ENCODE results near the gene FOXP1.

FOXP1 gene

DNA sequence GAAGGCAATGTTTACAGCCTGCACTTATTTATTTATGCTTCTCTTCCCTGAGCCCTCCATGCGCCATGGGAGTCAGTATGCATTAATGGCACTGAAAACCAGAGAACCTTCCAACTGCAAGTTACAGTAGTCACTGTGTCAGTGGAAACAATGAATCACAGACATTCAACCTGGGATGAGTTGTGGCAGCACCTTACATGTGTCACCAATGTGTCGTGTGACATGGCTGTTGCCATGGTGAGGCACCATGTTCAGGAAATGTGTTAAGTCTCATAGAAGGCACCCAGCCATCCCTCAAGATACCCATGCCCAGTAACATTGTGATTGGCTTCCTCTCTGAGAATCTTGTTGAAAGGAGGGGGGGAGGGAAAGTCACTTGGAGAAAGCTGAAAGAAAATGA lies 105.0 kb downstream of the FOXP1 start:
- DNase-seq, result no peak

DNA sequence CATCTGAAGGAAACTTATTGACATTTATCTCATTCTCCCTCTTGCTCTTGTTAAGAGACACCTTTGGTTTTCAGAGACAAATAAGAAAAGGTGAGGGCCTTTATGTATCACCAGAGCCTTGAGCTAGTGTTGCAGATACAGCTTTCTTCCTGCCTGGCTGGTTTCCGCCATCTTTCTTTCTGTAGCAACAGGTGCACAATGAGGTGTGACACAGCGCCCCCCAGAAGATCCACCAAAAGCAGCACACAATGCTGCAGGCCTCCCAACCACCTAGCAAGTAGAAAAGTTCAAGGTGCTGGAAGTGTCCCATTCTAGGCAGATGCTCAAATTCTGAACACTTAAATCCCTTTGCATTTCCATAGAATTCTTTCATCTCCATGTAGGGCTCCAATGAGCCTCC lies 106.6 kb downstream of the FOXP1 start:
- no peak for DNase-seq

DNA sequence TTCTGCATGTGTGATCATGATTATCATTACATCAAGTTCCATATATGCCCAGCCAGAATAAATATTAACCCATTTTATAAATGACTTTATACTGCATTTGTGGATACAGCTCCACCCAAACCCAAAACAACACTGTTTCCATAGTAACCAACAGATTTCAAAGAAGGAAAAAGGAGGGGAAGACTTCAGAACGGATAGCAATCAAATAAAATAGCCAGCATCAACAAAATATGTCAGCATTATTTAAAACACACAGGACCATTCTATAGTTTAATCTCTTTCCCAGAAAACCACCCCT lies 114.4 kb downstream of the FOXP1 start:
- DNase-seq, result no peak

DNA sequence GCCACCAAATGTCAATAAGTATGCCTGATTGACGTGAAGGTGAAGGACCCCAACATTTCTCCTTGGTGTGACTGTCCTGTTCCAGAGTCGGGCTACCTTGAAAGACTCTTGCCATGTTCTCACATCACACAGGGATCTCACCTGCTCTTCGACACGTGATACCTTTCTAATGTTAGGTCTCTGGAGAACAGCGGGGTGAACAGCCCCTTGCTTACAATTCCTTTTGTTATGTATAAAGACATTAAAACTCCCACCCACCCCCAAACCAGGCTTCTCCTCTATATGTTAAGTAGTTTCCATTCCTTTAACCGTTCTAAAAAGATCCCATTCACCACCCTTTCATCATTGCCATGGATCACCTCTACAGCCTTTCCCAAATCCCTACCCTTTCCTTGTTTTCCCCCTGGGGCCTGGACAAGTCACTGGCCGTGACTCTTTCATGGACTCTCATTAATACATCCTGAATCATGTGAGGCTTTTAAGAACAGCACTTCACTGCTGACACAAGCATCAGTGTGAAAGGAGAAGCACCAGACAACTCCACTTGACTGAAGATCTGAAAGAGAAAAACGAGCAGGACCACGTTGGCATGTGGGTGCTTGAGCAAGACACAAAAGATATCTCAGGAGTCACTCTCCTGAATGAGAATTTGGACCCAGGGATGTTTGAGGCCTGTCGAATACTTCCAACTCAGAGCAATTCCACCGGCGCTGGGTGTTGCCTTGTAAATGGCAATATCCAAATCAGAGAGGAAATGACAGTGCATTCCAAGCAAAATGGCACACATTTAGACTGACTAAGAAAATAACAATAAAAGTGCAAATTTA lies 115.0 kb downstream of the FOXP1 start:
- no peak for DNase-seq

DNA sequence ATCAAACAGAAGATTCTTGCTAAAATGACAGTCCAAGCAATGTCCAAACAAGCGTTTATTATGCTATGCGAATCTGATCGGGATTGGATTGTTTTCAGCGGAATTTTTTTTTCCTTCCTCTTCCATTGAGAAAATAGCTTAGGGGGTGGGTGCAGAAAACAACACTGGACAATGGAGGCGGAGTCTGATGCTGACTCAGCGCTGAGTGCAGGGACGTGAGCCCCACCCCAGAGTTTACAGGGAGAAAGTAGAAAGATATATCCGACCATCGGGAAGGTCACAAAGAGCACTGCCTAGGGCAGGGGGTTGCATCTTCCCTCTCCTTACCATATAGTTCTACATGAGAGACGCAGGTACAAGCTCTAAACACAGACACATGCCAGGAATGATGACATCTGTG lies 117.0 kb downstream of the FOXP1 start:
- peak; percentile 60 for DNase-seq

DNA sequence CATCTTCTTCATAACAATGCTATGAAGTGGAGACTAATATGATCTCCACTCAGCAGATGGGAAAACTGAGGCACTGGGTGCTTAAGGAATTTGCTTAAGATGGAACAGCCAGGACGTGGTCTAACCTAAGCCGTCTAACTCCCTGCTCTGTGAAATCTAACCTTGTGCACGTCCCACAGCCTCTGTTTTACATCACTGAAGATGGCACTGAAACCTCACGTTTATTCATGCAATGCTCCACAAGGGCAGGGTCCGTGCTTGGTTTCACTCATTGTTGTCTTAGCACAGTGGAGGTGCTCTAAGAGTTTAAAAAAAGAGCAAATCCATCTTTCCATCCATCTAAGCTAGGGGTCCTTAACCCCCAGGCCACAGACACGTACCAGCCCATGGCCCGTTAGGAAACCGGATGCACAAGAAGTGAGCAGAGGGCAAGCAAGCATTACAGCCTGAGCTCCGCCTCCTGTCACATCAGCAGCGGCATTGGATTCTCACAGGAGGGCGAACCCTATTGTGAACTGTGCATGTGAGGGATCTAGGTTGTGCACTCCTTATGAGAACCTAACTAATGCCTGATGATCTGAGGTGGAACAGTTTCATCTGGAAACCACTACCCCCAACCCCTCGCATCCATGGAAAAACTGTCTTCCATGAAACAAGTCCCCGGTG lies 118.0 kb downstream of the FOXP1 start:
- DNase-seq, result no peak

DNA sequence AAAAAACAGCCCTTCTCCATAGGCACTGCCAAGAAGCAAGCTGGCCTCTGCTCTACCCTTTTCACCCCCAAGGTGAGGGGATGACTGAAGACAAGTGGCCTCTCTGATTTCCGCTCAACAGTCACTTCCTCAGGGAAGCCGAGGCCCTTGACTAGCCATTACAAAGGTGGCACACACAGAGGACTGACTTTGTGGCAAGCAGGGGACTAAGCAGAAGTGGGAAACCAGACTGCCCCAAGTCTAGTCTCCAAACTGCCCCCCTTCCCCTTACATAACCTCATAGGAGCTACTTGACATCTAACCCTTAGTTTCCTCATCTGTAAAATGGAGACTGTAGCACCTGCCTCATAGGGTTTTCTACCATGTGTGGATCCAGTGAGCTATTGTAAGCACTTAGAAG lies 118.9 kb downstream of the FOXP1 start:
- no peak for DNase-seq

DNA sequence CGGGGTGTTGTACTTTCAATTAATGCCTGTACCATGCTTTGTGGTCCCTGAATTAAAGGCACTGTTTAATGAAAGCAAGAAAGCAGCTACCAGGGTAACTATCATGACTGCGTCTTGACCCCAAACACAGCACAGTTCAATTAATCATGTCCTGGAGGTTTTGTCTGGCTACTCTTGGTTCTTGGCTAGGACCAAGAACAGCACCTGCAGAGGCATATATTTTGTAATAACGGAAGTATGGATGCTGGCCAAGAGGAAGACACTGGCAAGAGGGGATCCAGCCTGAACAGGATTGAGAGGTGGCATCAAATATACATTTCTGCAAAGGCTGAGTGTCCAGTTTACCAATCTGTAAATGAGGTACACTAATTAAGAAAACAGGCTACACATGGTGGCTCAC lies 119.9 kb downstream of the FOXP1 start:
- DNase-seq, result no peak

DNA sequence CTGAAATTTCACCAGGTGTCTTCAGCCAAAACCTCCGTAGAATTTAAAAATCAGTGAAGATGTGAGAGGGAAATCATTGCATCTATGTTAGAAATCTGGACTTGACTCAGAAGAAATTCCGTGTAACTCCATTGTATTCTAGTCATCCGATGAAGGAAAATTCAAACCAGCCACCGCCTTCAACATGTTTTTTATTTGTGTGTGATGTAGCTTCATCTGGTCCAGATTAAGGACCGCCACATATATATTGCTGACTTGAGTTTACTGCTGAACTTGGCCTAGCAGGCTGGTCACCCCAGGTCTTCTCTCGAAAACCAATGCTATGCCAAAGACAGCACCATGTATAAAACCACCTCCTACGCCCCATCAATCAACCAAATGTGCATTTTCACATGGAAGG lies 120.9 kb downstream of the FOXP1 start:
- no peak for DNase-seq

DNA sequence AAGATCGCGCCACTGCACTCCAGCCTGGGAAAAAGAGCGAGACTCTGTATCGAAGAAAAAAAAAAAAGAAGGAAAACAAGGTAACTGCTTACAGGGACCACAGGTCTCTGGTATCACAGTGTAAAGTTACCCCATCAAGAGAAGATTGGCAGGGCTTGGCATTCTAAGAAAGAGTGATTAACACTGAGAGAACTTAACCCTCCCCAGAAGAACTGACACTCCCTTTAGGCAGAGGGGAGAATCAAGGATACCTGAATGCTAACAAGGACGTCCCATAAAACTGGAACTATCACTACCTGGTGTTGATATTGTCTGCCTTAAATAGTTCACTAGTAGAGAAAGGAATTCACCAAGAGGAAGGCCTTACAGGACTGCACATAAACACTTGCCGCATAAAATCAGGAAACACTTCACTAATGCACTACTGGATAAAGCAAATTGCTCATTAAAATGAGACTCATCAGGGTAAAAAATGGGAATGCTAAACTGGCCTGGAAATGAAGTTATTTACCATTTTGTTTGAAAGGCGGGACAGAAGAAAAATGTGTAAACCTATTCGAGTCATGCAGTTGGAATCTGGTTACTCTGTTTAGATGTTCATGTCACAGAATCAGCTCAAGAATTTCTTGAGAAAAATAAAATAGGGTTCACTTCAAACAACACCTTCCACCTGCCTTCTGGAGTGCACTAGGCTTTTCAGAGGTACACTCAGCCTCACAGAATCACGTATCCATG lies 121.6 kb downstream of the FOXP1 start:
- no peak for DNase-seq

DNA sequence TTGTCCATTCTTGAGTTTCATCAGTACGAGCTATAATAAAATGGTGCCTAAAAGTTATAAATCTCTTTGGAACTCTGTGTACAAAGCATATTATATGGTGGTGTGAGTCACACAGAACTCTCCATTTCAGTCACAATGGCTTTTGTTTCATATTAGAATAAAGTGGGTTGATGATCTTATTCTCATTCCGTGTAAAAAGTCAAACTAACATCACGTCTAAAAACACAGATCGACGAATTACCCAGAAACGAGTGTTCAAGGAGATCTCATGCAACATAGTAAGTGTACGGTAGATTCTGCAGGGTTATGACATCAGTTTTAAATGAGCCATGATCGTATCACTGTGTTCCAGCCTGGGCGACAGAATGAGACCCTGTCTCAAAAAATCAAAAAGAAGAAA lies 122.4 kb downstream of the FOXP1 start:
- no peak for DNase-seq

DNA sequence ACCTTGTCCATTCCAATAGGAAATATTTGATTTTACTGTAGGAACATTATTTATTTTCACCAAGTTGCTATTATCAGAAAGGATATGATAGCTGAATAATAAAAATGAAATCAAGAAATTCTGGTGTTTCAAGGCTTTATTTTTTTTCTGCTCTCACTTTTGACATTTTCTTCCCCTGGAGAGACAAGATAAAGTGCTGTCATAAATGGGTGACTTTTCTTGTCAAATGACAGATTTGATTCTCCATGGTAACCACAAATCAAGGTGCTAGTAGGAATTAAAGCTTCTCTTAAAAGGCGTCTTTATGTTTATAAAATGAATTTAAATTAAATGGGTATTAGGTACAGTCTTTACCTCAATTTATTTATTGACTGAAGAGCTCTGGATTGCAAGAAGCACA lies 124.6 kb downstream of the FOXP1 start:
- no peak for DNase-seq

DNA sequence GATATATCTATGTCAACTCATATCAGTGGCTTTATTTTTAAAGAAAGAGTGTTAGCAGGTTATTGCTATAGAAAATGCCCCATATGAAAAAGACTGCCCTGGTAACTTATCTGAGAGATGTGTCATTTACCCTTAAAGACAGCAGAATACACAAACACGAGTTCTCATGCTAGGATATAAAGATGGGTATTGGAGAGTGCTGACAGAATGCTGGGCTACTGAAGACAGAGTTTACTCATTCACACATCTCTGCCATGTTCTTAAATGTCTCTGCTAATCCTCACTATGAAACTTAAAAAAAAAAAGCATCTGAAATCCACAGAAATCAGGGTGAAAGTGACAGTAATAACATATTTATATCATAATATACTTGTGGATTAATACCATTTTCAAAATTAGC lies 126.7 kb downstream of the FOXP1 start:
- no peak for DNase-seq

DNA sequence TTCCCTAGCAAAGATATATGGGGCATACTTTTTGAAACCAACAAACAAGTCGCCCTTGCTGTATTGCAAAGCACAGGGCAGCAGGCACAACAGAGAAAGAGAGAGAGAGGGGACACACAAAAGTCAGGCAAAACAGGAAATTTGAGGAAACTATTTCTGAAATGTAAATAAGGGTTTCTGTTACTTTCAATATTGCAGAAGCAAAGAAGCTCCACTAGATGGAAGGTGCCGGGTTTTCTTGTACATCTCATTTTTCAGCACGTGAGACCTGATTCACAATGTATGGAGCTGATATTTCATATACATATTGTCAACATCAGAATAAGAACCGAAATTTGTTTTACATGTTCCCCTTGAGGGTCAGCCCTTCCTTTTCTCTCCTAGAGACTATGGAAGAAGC lies 127.4 kb downstream of the FOXP1 start:
- DNase-seq, result no peak

DNA sequence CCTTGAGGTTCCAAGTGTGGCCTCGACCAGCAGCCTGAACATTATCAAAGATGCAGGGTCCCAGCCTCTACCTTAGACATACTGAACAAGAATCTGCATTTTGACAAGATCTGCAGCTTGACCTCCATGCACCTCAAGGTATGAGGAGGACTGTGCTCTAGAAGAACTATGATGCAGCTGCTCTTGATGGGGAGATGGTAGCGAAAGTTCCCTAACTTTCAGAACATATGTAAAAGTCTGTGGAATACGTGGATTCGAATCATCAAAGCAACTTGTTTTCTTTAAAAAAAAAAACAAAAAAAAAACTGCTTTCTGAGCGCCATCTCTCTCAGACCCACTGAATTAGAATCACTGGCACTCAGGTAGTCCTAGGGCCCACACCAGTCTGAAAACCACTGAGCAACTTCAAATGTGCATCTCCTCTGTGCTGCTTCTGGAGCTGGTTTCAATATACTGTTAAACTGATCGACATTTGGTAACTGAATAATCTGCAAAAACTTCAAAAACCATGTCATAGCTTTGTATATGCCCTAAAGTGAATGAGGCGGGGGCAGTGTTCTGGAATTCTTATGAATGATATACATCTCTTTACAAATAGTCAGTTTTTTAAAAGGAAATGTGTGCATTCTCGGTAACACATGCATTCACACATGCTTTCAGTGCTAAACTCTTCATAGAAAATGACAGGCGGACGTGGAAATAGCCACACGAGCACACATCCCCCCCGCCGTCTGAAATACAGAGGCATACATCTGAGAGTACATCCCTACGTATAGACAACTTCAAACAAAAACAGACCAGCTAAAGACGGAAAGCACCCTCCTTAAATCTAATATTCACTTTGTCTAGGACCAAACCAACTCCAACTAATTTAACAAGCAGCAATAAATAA lies 128.8 kb downstream of the FOXP1 start:
- no peak for DNase-seq

DNA sequence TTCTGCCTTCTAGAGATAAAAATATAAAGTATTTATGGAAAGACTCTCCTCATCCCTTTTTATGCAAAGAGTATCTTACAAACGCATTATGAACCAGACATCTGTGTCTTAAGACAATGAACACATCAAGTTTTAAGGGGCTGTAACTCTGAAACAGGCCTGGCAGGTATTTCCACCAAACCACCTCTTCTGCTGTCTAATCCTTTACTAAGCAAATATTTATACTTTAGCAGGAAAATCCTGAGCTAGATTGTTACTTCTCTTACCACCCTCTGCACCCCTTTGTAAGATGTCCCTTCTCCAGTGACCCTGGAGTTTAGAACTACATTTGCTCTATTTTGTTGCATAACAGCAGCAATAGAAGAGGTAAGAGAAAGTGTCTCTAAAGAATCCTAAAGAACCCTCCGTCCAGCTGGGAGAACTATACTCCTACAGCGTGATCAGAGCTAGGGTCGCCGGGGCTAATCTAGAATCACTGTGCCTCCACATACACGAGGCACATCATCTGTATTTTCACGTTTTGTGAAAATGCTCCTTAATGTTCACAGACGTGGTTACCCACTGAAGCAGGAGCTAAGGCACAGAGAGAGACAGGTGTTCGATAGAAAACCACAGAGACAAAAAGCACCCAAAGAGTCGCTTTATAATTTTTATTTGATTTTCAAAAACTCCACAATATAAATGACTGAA lies 129.6 kb downstream of the FOXP1 start:
- DNase-seq, result no peak

DNA sequence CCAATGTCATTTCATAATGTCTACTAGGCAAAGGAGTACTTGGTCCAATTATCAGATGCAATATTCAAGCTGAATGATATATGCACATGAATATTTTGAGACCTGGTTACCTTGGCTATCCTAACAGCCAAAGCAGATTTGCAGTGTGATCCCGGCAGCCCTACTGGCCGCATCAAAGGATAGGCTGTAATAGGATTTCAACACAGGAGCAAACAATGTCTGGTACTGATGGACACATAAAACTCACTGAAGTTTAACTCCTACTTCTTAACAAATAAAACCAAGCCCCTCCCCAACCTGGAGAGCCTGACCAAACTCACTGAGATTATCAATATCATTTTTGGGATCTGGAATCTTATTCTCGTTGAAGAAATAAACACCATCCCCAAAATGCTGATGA lies 130.2 kb downstream of the FOXP1 start:
- DNase-seq, result no peak

DNA sequence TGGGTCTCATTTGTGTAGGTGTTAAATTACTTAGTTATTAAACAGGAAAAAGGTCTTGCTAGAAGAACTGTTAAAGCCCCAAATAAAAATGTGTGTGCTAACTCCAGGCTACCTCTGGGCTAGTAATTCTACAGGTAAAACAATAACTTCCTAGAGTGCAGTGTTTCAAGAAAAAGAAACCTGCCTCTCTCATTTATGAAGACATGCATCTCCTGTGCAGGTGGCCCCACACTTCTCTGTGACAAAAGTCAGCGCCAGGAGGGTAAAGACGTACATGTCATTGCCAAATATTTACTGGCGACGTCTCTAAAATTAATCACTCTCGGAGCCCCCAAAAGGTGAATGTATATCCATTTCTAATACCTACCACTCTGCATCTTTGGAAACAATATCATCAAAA lies 131.7 kb downstream of the FOXP1 start:
- no peak for DNase-seq

DNA sequence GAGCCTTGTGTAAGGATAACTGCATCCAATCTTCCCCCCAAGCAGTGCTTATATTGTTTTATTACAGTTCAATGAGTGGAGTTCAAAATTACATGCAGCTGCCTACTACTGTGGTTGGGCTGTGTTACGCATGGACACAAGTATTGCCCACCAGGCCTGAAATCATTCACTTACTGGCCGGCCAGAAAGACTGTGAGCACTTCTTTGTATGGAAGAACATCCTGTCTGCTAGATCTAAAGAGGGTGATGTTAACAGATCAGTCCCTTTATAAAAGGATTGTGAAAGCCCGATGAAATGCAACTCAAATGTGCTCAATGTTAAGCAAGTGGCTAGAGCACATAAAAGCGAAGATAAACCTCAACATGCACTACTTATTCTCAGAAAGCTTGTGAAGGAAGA lies 132.5 kb downstream of the FOXP1 start:
- DNase-seq, result no peak

DNA sequence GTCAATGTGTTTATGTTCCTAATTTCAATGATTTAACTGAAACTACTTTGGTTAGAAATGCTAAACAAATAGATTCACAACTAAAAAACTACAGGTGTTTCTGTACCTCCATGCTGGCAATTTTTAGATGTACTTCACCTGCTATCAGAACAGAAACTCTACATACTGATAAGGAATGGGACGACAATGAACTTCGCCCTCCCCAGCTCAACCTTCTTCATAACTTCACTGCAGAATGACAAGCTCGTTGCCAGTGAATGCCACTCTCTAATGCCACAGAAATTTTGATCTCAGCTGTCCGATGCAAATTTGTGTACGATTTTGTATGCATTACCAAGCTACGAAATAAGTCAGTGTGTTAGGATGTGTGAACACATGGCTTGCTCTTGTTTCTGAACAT lies 133.4 kb downstream of the FOXP1 start:
- no peak for DNase-seq

DNA sequence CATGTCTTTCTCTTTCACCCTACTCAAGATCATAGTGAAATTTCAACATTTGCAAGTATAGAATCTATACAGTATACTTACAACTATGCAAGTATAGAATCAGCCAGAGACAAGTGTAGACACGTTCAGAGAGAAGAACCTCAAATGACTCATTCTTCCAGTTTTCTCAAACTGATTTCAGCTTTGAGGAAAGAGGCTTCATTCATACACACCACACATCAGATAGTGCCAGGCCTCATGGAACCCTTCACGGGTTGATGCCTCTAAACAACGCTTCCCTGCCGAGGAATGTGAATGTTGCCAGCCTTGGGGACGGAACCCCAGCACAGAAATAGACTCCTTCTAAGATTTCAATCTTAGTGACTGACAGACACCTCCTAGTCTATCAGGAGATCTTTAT lies 135.7 kb downstream of the FOXP1 start:
- DNase-seq, result no peak

DNA sequence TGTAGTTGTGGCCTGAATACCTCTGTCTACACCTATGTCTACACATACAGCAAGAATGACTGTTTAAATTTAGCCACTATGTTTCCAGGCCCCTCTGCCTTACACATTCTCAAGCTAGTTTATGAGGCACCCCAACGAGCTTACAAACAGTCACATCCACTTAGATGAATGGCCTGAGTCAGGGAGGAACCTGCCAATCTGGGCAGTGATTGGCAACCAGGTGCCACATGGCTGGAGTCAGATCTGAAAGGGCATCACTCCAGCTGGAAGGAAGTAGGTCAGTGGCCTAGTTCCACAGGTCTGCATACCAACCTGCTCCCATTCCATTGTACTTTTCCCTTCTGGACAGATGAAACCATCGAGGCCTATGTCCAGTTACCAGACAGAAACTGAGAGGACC lies 136.3 kb downstream of the FOXP1 start:
- no peak for DNase-seq

DNA sequence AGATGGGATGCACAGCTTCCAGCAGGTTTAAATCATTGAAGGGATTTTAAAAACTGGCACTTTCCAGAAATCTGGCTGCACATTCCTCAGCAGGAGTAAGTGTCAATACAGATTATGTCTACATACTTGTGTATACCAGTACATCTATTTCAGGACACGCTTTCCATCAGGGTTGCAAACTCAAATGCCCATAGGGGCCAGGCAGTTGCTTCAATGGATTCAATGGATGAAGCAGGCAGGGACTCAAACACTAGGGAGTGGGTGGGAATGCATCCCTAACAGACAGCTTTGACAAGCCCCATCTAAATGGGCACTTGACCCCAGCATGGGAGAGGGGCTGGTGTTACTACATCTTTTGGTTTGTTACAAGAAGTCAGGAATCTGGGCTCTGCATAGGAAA lies 136.8 kb downstream of the FOXP1 start:
- DNase-seq, result no peak

Measured in islet precursor cell (in vitro differentiated cells).